Endothelial cell of umbilical vein (primary cell): ENCODE measurements around the gene MPZL2. TPM values are rescaled to one million over a fixed set of nuclear protein-coding genes. Genes with fewer than 3 reads are reported as not detected.

ENCODE experiments used
- BruUV-seq: library from RNA; stranded (reverse); fragments of 400-500 nt; replicated peaks from 2 replicates; lab custom pipeline; 2021; lab: Mats Ljungman, UMichigan
- CTCF ChIA-PET: fragments of 300-600, 350-600 bp; sonication (Branson Sonifier 250); formaldehyde crosslinking; loops from one replicate; lab custom pipeline; 2021; ENCODE audit warnings: antibody characterized with exemption, inconsistent platforms; lab: Charles Lee
- POLR2A ChIA-PET: fragments of 300-600, 350-600 bp; sonication (Branson Sonifier 250); formaldehyde crosslinking; loops from one replicate; lab custom pipeline; 2021; ENCODE audit warnings: antibody characterized with exemption, inconsistent platforms; lab: Charles Lee
- DNase-seq: peaks from one replicate; pipeline ENCODE4 v3.0.0-alpha.2; 2011; ENCODE audit warnings: low read depth, low spot score
- FAIRE-seq: peaks from 2 replicates; lab custom pipeline; 2011; peaks lifted over from hg19 to GRCh38; lab: Jason Lieb, UNC
- H2AFZ ChIP-seq: 2 replicates; pipeline ENCODE4 v1.6.0; 2012; ENCODE audit warnings: low read depth, low read length, control low read depth, inconsistent platforms
- H3K27ac ChIP-seq: 2 replicates; pipeline ENCODE4 v1.5.1; 2011; ENCODE audit warnings: low read depth, mild to moderate bottlenecking, control low read depth, low read length, moderate library complexity; ENCODE audit not compliant: insufficient read depth
- H3K27me3 ChIP-seq, 2 experiments: 2 replicates each; pipeline versions ENCODE4 v1.6.0 to v1.6.1; 2011; ENCODE audit warnings: low read length in 2 of 2, mixed read lengths in 1 of 2; ENCODE audit not compliant: control insufficient read depth in 2 of 2, insufficient read depth in 2 of 2
- H3K36me3 ChIP-seq, 2 experiments: 2 replicates in 1 of 2; 3 replicates in 1 of 2; pipeline ENCODE4 v1.5.1; 2011; ENCODE audit warnings: low read length in 2 of 2, mild to moderate bottlenecking in 1 of 2, moderate library complexity in 1 of 2; ENCODE audit not compliant: control insufficient read depth in 2 of 2, insufficient read depth in 2 of 2; ENCODE audit errors: extremely low read depth in 1 of 2
- H3K4me1 ChIP-seq: 3 replicates; pipeline ENCODE4 v1.5.1; 2011; ENCODE audit warnings: mild to moderate bottlenecking, low read length; ENCODE audit not compliant: control insufficient read depth, insufficient read depth; ENCODE audit errors: extremely low read depth
- H3K4me2 ChIP-seq: 2 replicates; pipeline ENCODE4 v1.6.1; 2011; ENCODE audit warnings: low read length, control low read depth, mixed read lengths; ENCODE audit not compliant: insufficient read depth
- H3K4me3 ChIP-seq, 3 experiments: fragments of 200-600 bp in 1 of 3; sonication (generic), shearing (Covaris generic) in 1 of 3; replicated peaks in 1 of 3; 2 replicates each; pipeline ENCODE4 v1.5.1; 2011 to 2016; ENCODE audit warnings: control low read depth in 3 of 3, low read length in 3 of 3, mild to moderate bottlenecking in 2 of 3, inconsistent platforms in 1 of 3, low read depth in 1 of 3, moderate library complexity in 1 of 3; ENCODE audit not compliant: insufficient read depth in 1 of 3
- H3K79me2 ChIP-seq: 2 replicates; pipeline ENCODE4 v1.6.0; 2012; ENCODE audit warnings: low read length, inconsistent platforms; ENCODE audit not compliant: control insufficient read depth, insufficient read depth
- H3K9ac ChIP-seq: replicated peaks from 2 replicates; pipeline ENCODE3; 2011; ENCODE audit warnings: low read length, control low read depth; ENCODE audit not compliant: insufficient read depth; ENCODE audit errors: extremely low read depth
- H3K9me1 ChIP-seq: replicated peaks from 3 replicates; pipeline ENCODE4 v1.6.0; 2011; ENCODE audit warnings: mild to moderate bottlenecking, low read length; ENCODE audit not compliant: control insufficient read depth, insufficient read depth; ENCODE audit errors: extremely low read depth
- H3K9me3 ChIP-seq: replicated peaks from 2 replicates; pipeline ENCODE4 v1.5.1; 2012; ENCODE audit warnings: low read length, inconsistent platforms; ENCODE audit not compliant: control insufficient read depth, insufficient read depth
- H4K20me1 ChIP-seq: replicated peaks from 2 replicates; pipeline ENCODE3; 2011; ENCODE audit warnings: mild to moderate bottlenecking, low read length; ENCODE audit not compliant: control insufficient read depth, insufficient read depth; ENCODE audit errors: extremely low read depth
- CTCF ChIP-seq, 2 donors: IDR thresholded peaks; 1 replicate in 1 of 2; 2 replicates in 1 of 2; pipeline ENCODE4 v1.5.1; 2011; ENCODE audit warnings: low read length in 2 of 2, mild to moderate bottlenecking in 2 of 2, moderate library complexity in 2 of 2, control low read depth in 1 of 2, inconsistent platforms in 1 of 2, low read depth in 1 of 2; ENCODE audit not compliant: insufficient read depth in 1 of 2; ENCODE audit errors: extremely low read depth in 1 of 2
- EZH2 ChIP-seq: IDR thresholded peaks from 2 replicates; pipeline ENCODE4 v1.6.1; 2012; ENCODE audit warnings: borderline replicate concordance, low read depth, mild to moderate bottlenecking, moderate library complexity, low read length, inconsistent platforms; ENCODE audit not compliant: severe bottlenecking
- FOS ChIP-seq: IDR thresholded peaks from 2 replicates; pipeline ENCODE4 v1.6.1; 2011; ENCODE audit warnings: mild to moderate bottlenecking, low read length, moderate library complexity, borderline replicate concordance; ENCODE audit not compliant: insufficient read depth
- GATA2 ChIP-seq: IDR thresholded peaks from 2 replicates; pipeline ENCODE4 v1.7.0; 2011; ENCODE audit warnings: low read depth, mild to moderate bottlenecking, moderate library complexity, mixed read lengths, low read length; ENCODE audit not compliant: insufficient read length, insufficient read depth
- JUN ChIP-seq: IDR thresholded peaks from 2 replicates; pipeline ENCODE4 v1.6.1; 2011; ENCODE audit warnings: borderline replicate concordance, low read depth; ENCODE audit not compliant: insufficient read length, insufficient read depth
- MAX ChIP-seq: IDR thresholded peaks from 2 replicates; pipeline ENCODE4 v1.6.1; 2011; ENCODE audit not compliant: insufficient read depth, insufficient read length
- MYC ChIP-seq: IDR thresholded peaks from one replicate; pipeline ENCODE4 v1.6.1; 2011; ENCODE audit warnings: mild to moderate bottlenecking, low read depth, low read length
- POLR2A ChIP-seq: IDR thresholded peaks from 2 replicates; pipeline ENCODE4 v1.6.1; 2012; ENCODE audit warnings: low read depth, mild to moderate bottlenecking, control low read depth, low read length
- POLR2AphosphoS5 ChIP-seq: IDR thresholded peaks from 2 replicates; pipeline ENCODE4 v1.6.1; 2012; ENCODE audit warnings: low read depth, mild to moderate bottlenecking, control low read depth, low read length, moderate library complexity; ENCODE audit not compliant: insufficient read depth
- dilution Hi-C: fragments of 300-500 bp; cut with MboI; formaldehyde crosslinking; loops from one replicate; pipeline ENCODE4 v1.15.0; 2019; ENCODE audit warnings: low sequenced_read_pairs; ENCODE audit not compliant: extremely low pct_ligation_motif_present
- intact Hi-C: fragments of 100-400 bp; cut with micrococcal nuclease; formaldehyde crosslinking; loops from one replicate; pipeline ENCODE4 v1.10.0; 2022
- polyA plus RNA-seq, 4 experiments: library from polyadenylated mRNA; depleted of rRNA in 3 of 4; stranded (reverse) in 3 of 4; unstranded in 1 of 4; fragments of >200 nt; gene quantifications; 2 replicates each; pipeline versions ENCODE4 v1.2.1 to v1.2.3, GENCODE V29; 2011 to 2012; ENCODE audit warnings: missing spikeins in 1 of 4
- total RNA-seq: library from RNA; stranded (reverse); gene quantifications from 2 replicates; pipeline ENCODE4 v1.2.3, GENCODE V29; 2021

Gene MPZL2
- total and polyA plus RNA-seq, 2 donors (not counting 3 experiments of a cell fraction or from before 2014, with no cell fraction given) = 21.0 to 49.5 TPM

- no TSS peak for BruUV-seq
- TF ChIP-seq POLR2A (no peak), CTCF (IDR thresholded peaks at IDR 0.05; ENCODE audit: extremely low read depth in 1 of 2, insufficient read depth in 1 of 2, low read depth in 1 of 2, low read length in 2 of 2) (no peak), GATA2 (no peak), POLR2AphosphoS5 (no peak), EZH2 (no peak), FOS (no peak), MYC (no peak), JUN (no peak), MAX (no peak)
- Histone ChIP-seq H2AFZ (no peak overlapping the region), H3K27me3 (no peaks in the 10 kb centered on the region), H4K20me1 (no peaks in the 10 kb centered on the region), H3K9me3 (no peaks in the 10 kb centered on the region), H3K9me1 (no peaks in the 10 kb centered on the region), H3K4me2 (no peak overlapping the region), H3K9ac (no peak overlapping the region), H3K79me2 (no peaks in the 10 kb centered on the region), H3K27ac (no peak overlapping the region), H3K36me3 (no peaks in the 10 kb centered on the region), H3K4me1 (peaks cover 53% of the 10 kb centered on the region), H3K4me3 (no peak overlapping the region)
- dilution Hi-C loops (no loop called here), intact Hi-C loops (no loop called here)
- FAIRE-seq (no peak), DNase-seq (no peak)
- POLR2A ChIA-PET = no interaction called here
- CTCF ChIA-PET = interaction anchor here (2.3 to 2.4 kb wide), 2 partner anchors 8 to 45 kb away, joined by 6 to 12 read pairs; partner anchors contain the start of gene MPZL3
These were observed 20.9 kb downstream of the MPZL2 start for GRCh38 chr11:118243161-118243560.
